SHP77 (cell line): ENCODE results near the gene PRDM5.
A peak's percentile ranks its signal among the peaks of the same experiment; 100 is the strongest.
"Not testable (repeated sequence)": the region's sequence is repeated elsewhere in the genome, so short reads cannot be mapped to it uniquely, and the experiment has no call there.

Source experiments
- DNase-seq, 2 experiments: peaks; one replicate each; lab custom pipeline; 2025; lab: John Stamatoyannopoulos, UW

PRDM5 gene

DNA sequence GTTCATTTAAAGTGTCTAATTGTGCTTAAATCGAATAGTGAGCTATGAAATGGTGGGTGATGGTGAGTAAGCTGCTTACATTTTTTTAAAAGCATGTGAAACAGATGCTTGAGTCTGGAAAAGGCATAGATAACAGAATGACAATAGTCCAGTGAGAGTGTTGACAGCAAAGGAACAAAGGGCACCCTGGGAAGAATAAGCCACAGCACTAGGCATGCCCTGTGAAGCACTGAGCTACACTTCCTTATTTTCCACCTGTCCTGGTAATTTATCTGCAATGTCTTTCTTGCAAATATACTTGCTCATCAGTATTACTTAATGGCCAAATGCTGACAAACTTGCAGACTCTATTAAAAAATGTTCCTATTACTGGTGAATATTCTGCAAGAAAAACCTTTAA is 168.7 kb downstream of the PRDM5 start:
- peak; percentile 29 to 34 for DNase-seq

GRCh38 chr4:120750152-120750525 is 172.4 kb downstream of the PRDM5 start:
- no peak for DNase-seq

- peak; percentile 74 to 88 for DNase-seq
Measured at GRCh38 chr4:120749445-120750151, 172.9 kb downstream of the PRDM5 start.

DNA sequence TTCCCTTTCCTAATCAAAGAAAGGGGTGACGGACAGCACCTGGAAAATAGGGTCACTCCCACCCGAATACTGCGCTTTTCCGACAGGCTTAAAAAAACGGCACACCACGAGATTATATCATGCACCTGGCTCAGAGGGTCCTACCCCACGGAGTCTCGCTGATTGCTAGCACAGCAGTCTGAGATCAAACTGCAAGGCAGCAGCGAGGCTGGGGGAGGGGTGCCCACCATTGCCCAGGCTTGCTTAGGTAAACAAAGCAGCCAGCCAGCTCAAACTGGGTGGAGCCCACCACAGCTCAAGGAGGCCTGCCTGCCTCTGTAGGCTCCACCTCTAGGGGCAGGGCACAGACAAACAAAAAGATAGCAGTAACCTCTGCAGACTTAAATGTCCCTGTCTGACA is 180.9 kb downstream of the PRDM5 start:
- DNase-seq: not testable (repeated sequence)

GRCh38 chr4:120736312-120736711 is 186.2 kb downstream of the PRDM5 start:
- no peak for DNase-seq

DNA sequence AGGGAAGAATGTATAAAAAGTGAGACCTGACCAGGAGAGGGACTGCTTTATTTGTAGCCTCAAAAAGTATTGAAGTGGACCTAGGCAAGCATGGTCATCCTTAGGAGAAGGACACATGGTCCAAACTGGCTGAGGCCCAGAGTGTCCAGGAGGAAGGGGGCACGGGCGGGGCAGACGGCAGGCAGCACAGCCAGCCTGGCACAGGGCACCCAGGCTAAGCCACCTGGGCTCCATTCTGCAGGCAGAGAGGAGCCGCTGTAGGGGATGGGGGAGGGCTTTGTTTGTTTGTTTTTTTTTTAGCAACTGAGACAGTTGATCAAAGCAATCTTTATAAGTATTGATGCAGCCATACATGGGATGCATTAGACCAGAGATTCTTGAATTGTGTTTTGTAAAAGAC is 188.6 kb downstream of the PRDM5 start:
- no peak for DNase-seq

DNA sequence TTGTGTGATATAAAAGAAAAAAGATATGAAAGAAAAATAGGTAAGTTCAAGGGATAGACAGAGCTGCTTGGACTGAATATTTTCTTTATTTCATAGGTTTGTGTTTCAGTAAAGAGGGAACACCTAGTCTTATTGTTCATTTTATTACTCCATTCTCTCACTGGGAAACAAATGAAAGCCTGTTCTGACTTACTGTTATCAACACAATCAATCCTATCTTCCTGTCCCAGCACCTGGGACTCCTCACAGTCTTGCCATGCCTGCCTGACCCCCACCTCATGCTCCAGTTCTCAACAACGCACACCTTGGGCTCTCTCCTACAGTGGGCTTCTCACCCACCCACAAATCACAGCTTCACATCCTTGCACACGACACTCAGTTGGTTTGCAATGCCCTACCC is 189.5 kb downstream of the PRDM5 start:
- no peak for DNase-seq

GRCh38 chr4:120731561-120731960 is 191.0 kb downstream of the PRDM5 start:
- DNase-seq: no peak

DNA sequence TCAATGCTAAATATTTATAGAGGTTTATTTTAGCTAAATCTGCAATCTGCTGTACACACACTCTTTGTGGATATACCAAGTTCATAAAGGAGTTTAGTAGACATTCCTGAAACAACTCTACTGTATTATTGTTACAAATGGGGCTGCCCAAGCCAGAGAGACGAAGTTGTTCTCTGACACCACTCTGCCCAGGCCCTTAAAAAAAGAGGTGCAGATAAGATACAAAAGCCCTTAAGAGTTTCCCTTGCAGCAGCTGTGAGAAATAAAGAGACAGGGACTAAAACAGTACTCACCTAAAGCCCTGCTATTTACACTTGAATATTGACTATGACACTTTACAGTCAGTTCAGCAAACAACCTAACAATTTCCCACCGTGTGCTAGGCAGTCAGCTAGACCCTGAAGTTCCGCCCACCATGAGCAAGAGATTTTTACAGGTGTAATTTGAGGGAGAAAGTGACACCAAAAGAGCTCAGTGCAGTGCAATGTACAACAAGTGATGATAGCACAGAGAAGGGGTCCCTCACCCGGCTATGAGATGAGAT is 191.7 kb downstream of the PRDM5 start:
- DNase-seq: no peak

- no peak for DNase-seq
Measured at GRCh38 chr4:120728892-120729675, 193.4 kb downstream of the PRDM5 start.

DNA sequence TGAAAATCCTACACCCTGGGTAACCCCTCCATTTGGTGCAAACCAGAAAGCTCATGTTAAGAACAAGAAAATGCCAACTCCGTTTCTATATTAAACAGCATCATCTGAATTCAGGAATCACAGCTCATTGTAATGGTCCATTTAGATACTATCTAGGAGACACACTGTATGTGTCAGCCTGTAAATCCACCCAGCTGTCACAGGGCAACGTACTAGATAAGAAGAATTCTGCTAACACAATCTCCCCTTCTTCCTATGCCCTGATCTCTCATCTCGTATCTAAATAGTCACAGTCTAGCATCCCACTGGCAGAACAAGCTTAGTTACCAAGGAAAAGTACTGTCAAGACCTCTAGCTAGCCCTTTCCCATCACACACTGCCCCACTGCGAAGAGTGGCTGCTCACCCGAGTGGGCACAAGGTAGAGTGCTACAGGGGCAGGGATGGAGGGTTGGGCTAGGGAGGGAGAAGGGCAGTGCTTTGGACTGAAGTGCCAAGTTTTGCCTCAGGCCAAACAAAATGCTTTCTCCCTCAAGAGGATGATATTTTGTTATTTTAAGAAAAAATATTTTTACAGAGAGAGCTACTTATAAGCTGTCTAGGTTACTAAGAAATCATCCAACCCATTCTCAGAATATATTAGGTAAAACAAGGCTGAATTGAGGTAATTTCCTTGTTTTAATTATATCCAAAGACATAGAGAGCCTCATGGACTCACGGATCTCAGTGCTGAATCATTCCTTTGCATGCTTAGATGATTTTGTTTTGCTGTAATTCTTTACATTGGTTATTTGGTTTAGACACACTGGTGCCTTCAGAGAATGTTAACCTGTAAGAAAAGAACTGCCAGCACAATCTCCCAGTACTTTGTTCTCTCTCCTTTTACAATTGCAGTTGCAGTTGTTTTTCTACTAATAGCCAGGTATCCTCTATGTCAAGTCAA is 196.6 kb downstream of the PRDM5 start:
- DNase-seq: no peak

DNA sequence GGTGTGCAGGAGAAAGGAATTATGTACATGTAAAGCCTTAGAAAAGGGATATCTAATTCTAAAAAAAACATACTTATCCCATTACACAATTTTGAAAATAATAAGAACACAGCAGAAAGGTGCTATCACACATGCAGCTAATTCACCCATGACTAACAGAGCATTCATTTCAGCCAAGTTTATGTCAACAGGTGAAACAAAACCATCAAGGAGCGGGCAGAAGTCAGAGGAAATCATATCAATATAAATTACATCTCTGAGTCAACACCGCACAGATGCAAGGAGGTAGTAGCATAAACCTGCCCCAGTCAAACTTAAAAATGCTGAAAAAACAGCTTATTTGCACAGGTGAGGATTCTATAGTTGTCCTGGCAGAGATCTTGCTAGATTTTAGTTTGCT is 197.9 kb downstream of the PRDM5 start:
- peak; percentile 25 for DNase-seq

DNA sequence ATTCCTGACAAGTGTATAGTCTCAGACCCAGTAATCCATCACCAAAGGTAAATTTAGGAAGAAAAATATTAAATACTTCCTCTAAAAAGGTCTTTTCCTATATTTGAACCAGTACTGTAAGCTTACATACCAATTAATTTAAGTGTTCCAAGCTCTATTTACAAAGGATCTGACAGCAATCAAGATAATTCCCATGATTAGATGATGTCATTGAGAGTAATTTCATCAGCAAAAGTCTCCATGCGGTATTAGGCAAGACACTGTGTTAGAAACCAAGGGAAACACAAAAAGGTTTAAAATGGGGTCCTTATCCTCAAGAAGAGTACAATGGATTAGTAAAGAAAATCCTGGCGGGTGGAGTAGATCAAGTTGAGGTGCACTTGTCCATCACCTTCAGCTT is 198.5 kb downstream of the PRDM5 start:
- DNase-seq: no peak

DNA sequence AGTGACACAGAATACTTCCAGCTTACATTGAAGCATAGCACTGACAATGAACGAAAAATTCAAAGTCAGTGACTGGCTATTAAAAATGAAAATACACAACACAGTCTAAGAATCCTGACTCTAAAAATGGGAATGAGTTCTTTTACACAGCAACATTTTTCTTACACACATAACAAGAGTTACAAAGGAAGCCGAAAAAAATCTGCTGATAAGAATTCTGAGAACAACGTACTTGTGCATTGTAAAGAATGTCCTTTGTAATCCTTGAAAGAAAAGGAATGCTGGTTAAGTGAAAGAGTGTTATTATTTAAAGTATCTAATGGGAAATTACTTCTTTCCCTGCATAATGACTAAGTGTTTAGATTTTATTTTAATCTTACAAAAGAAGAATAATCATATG is 199.4 kb downstream of the PRDM5 start:
- no peak for DNase-seq

DNA sequence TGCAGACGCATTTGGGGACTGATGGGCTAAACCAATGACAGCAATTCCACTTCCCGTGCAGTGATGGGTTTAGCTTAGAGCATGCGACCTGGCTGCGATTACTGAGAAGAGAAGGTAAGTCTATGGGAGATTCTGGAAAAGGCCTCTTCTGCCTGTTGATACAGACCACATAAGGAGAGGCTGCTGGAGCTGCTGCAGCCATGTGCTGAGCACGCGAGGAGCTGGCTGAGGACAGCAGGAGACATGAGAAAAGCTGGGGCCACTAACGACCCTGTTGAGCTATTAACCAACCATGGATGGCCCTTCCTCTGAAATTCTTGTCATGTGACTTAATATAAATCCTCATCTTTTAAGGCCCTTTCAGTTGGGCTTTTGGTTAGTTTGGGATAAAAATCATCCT is 199.9 kb downstream of the PRDM5 start:
- DNase-seq: no peak

- no peak for DNase-seq
Measured at GRCh38 chr4:120720354-120720934, 202.1 kb downstream of the PRDM5 start.

GRCh38 chr4:120718979-120719566 is 203.5 kb downstream of the PRDM5 start:
- DNase-seq: peak in 1 of 2 experiments; percentile 18

GRCh38 chr4:120716346-120716745 is 206.2 kb downstream of the PRDM5 start:
- no peak for DNase-seq

- DNase-seq: no peak
Measured at GRCh38 chr4:120714417-120715010, 208.0 kb downstream of the PRDM5 start.

GRCh38 chr4:120709991-120710390 is 212.5 kb downstream of the PRDM5 start:
- DNase-seq: no peak

- DNase-seq: no peak
Measured at GRCh38 chr4:120704538-120704937, 218.0 kb downstream of the PRDM5 start.
